WTC11 (cell line): ENCODE measurements around the gene HRH3. TPM values are rescaled to one million over a fixed set of nuclear protein-coding genes. Genes with fewer than 3 reads are reported as not detected.

Experiments
- ATAC-seq: fragments of 200-7000 bp; cut with Tn5 transposase; 2 replicates; pipeline ENCODE4 v1.10.0; 2021; ENCODE audit warnings: mild to moderate bottlenecking, moderate library complexity
- CTCF ChIA-PET: fragments of 300-600 bp; sonication (Branson Sonifier 250); formaldehyde crosslinking; loops from one replicate; lab custom pipeline; 2021; ENCODE audit warnings: antibody characterized with exemption; lab: Charles Lee
- POLR2A ChIA-PET: fragments of 350-600 bp; sonication (Branson Sonifier 250); formaldehyde crosslinking; loops from one replicate; lab custom pipeline; 2021; ENCODE audit warnings: antibody characterized with exemption; lab: Charles Lee
- DNase-seq: peaks from one replicate; pipeline ENCODE4 v3.0.0; 2021; ENCODE audit warnings: low spot score
- H3K27ac Mint-ChIP-seq: 2 replicates; pipeline ENCODE4 v1.8.0; 2021; ENCODE audit warnings: mixed read lengths
- H3K27me3 Mint-ChIP-seq: 2 replicates; pipeline ENCODE4 v1.8.0; 2021; ENCODE audit warnings: low read depth, mild to moderate bottlenecking, moderate library complexity, mixed read lengths
- H3K36me3 Mint-ChIP-seq: 2 replicates; pipeline ENCODE4 v1.8.0; 2021; ENCODE audit warnings: mixed read lengths
- H3K4me1 Mint-ChIP-seq: 2 replicates; pipeline ENCODE4 v1.8.0; 2022; ENCODE audit warnings: mixed read lengths
- H3K4me3 Mint-ChIP-seq: 2 replicates; pipeline ENCODE4 v1.8.0; 2021; ENCODE audit warnings: mild to moderate bottlenecking, moderate library complexity, mixed read lengths
- H3K9me3 Mint-ChIP-seq: 2 replicates; pipeline ENCODE4 v1.8.0; 2021; ENCODE audit warnings: mixed read lengths
- AFF4 ChIP-seq: sonication (generic); formaldehyde crosslinking; IDR thresholded peaks from 2 replicates; pipeline ENCODE4 v1.8.1; 2023; ENCODE audit warnings: mild to moderate bottlenecking, missing genetic modification reagents, borderline replicate concordance
- CBFB ChIP-seq: sonication (generic); formaldehyde crosslinking; IDR thresholded peaks from 2 replicates; pipeline ENCODE4 v1.8.1; 2022; ENCODE audit warnings: mild to moderate bottlenecking, low read depth, missing genetic modification reagents
- FOXP1 ChIP-seq: sonication (generic); formaldehyde crosslinking; IDR thresholded peaks from 2 replicates; pipeline ENCODE4 v1.8.0; 2022; ENCODE audit warnings: missing genetic modification reagents, mild to moderate bottlenecking, moderate library complexity, borderline replicate concordance
- IRF1 ChIP-seq: sonication (generic); formaldehyde crosslinking; IDR thresholded peaks from 2 replicates; pipeline ENCODE4 v1.8.0; 2023; ENCODE audit warnings: missing genetic modification reagents
- IRF2 ChIP-seq: sonication (generic); formaldehyde crosslinking; IDR thresholded peaks from 2 replicates; pipeline ENCODE4 v1.8.0; 2022; ENCODE audit warnings: low read depth, missing genetic modification reagents, borderline replicate concordance
- JUN ChIP-seq: sonication (generic); formaldehyde crosslinking; IDR thresholded peaks from 2 replicates; pipeline ENCODE4 v1.8.0; 2023; ENCODE audit warnings: mild to moderate bottlenecking, missing genetic modification reagents
- NFE2L1 ChIP-seq: sonication (generic); formaldehyde crosslinking; IDR thresholded peaks from 2 replicates; pipeline ENCODE4 v1.8.1; 2023; ENCODE audit warnings: missing genetic modification reagents
- NR1H2 ChIP-seq: sonication (generic); formaldehyde crosslinking; IDR thresholded peaks from 2 replicates; pipeline ENCODE4 v1.9.0; 2021; ENCODE audit warnings: mild to moderate bottlenecking, moderate library complexity, missing genetic modification reagents
- STAT6 ChIP-seq: sonication (generic); formaldehyde crosslinking; conservative IDR thresholded peaks from 2 replicates; pipeline ENCODE4 v1.8.1; 2023; ENCODE audit warnings: mild to moderate bottlenecking, low read depth, missing genetic modification reagents, moderate library complexity
- ZNF232 ChIP-seq: sonication (generic); formaldehyde crosslinking; IDR thresholded peaks from 2 replicates; pipeline ENCODE4 v1.8.0; 2022; ENCODE audit warnings: mild to moderate bottlenecking, missing genetic modification reagents
- ZNF416 ChIP-seq: fragments of 250-450 bp; sonication (Bioruptor Pico); IDR thresholded peaks from 2 replicates; pipeline ENCODE4 v1.9.0; 2021; ENCODE audit warnings: mild to moderate bottlenecking, inconsistent platforms
- ZSCAN18 ChIP-seq: fragments of 250-450 bp; sonication (Bioruptor Pico); IDR thresholded peaks from 2 replicates; pipeline ENCODE4 v2.1.2; 2022; ENCODE audit warnings: mild to moderate bottlenecking, moderate library complexity
- total RNA-seq: library from RNA; stranded (reverse); gene quantifications from 3 replicates; pipeline ENCODE4 v1.2.3, GENCODE V29; 2021
- TF ChIP-seq, protein P1 (sequence below): sonication (generic); formaldehyde crosslinking; IDR thresholded peaks from 2 replicates; pipeline ENCODE4 v1.8.1; 2022; ENCODE audit warnings: missing genetic modification reagents, borderline replicate concordance
- TF ChIP-seq, protein P2 (sequence below): sonication (generic); formaldehyde crosslinking; IDR thresholded peaks from 2 replicates; pipeline ENCODE4 v1.8.1; 2023; ENCODE audit warnings: mild to moderate bottlenecking, moderate library complexity, missing genetic modification reagents
- TF ChIP-seq, protein P3 (sequence below): sonication (generic); formaldehyde crosslinking; IDR thresholded peaks from 2 replicates; pipeline ENCODE4 v1.8.0; 2022; ENCODE audit warnings: mild to moderate bottlenecking, missing genetic modification reagents

Gene HRH3
- total RNA-seq, 1 experiment from 2014 or later: 3.3 TPM

DNA sequence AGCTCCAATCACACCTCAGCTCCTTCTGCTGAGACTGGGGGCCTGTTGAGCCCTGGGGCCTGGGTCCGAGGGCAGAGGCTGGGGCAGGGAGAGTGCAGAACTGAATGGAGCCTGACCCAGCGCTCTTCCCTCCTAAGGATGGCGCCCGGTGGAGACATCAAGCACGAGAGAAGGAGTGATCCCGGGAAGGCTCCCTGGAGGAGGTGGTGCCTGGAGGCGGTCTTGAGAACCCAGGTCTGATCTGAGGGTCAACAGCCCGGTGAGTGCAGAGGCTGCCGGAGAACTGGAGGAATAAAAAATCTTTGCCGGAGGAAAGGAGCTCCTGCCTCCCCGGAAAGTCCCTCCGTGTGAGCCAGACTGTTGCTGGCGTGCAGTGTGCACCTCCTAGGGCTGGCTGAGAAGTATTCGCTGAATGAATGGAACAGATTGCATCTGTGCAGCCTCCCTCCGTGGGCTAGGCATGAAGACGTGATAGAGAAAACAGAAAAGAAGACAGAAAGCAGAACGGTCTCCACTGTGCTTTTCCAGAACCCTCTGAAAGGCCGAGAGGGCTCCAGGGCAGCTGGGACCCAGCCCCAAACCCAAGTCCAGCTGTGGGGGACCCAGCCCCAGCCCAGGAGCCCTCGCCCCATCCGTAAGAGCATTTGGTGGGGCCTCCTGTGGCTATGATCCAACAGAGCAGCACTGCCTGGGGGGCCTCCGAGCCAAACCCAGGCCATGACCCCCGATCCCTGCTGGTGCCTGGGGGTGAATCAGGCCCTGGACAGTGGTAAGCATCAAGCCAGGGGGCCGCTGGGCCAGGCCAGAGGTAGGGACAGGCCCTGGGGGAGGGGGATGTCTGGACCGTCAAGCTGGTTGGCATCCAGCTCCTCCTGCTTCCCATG is 6.9 kb upstream of the HRH3 start:
- H3K36me3 Mint-ChIP-seq: no peaks in the 10 kb centered on the region
- no peaks in the 10 kb centered on the region for H3K9me3 Mint-ChIP-seq
- DNase-seq (no peak), ATAC-seq (no peak)
- POLR2A ChIA-PET: no interaction called here
- H3K27me3 Mint-ChIP-seq: peaks cover 10% of the 10 kb centered on the region; the same call in 1 of the 2 replicates
- TF ChIP-seq JUN: no peak
- TF ChIP-seq ZSCAN18 (CRISPR knock-in tag): no peak
- TF ChIP-seq AFF4 (CRISPR knock-in tag): no peak
- no peak for TF ChIP-seq ZNF232
- TF ChIP-seq IRF2 (CRISPR knock-in tag): no peak
- no peak for TF ChIP-seq FOXP1 (CRISPR knock-in tag)
- no peak for TF ChIP-seq NFE2L1 (CRISPR knock-in tag)
- no peak for TF ChIP-seq IRF1 (CRISPR knock-in tag)
- no peak for TF ChIP-seq NR1H2 (CRISPR knock-in tag)
- TF ChIP-seq CBFB (CRISPR knock-in tag): no peak
- TF ChIP-seq, protein P1, sequence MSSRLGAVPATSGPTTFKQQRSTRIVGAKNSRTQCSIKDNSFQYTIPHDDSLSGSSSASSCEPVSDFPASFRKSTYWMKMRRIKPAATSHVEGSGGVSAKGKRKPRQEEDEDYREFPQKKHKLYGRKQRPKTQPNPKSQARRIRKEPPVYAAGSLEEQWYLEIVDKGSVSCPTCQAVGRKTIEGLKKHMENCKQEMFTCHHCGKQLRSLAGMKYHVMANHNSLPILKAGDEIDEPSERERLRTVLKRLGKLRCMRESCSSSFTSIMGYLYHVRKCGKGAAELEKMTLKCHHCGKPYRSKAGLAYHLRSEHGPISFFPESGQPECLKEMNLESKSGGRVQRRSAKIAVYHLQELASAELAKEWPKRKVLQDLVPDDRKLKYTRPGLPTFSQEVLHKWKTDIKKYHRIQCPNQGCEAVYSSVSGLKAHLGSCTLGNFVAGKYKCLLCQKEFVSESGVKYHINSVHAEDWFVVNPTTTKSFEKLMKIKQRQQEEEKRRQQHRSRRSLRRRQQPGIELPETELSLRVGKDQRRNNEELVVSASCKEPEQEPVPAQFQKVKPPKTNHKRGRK (CRISPR knock-in tag): no peak
- no peak for TF ChIP-seq ZNF416 (CRISPR knock-in tag)
- no peak for TF ChIP-seq STAT6 (CRISPR knock-in tag)
- TF ChIP-seq, protein P2, sequence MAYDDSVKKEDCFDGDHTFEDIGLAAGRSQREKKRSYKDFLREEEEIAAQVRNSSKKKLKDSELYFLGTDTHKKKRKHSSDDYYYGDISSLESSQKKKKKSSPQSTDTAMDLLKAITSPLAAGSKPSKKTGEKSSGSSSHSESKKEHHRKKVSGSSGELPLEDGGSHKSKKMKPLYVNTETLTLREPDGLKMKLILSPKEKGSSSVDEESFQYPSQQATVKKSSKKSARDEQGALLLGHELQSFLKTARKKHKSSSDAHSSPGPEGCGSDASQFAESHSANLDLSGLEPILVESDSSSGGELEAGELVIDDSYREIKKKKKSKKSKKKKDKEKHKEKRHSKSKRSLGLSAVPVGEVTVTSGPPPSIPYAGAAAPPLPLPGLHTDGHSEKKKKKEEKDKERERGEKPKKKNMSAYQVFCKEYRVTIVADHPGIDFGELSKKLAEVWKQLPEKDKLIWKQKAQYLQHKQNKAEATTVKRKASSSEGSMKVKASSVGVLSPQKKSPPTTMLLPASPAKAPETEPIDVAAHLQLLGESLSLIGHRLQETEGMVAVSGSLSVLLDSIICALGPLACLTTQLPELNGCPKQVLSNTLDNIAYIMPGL (CRISPR knock-in tag): no peak
- TF ChIP-seq, protein P3, sequence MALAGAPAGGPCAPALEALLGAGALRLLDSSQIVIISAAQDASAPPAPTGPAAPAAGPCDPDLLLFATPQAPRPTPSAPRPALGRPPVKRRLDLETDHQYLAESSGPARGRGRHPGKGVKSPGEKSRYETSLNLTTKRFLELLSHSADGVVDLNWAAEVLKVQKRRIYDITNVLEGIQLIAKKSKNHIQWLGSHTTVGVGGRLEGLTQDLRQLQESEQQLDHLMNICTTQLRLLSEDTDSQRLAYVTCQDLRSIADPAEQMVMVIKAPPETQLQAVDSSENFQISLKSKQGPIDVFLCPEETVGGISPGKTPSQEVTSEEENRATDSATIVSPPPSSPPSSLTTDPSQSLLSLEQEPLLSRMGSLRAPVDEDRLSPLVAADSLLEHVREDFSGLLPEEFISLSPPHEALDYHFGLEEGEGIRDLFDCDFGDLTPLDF (CRISPR knock-in tag): no peak
- TF ChIP-seq, all 79 proteins: peak for 0
- peaks cover 3% of the 10 kb centered on the region for H3K4me1 Mint-ChIP-seq
- no peak overlapping the region for H3K27ac Mint-ChIP-seq
- no peak overlapping the region for H3K4me3 Mint-ChIP-seq
- CTCF ChIA-PET: interaction anchor here (0.5 to 1.5 kb wide), 3 partner anchors 9 to 183 kb away, joined by 3 to 4 read pairs (median 3); no protein-coding TSS in a partner anchor
